GM19463 (cell line): ENCODE measurements around the gene RNF220.

Experiments used
- ATAC-seq: cut with Tn5 transposase; IDR thresholded peaks from one replicate; pipeline ENCODE4 v1.9.1; 2021; ENCODE audit warnings: mild to moderate bottlenecking, moderate library complexity; ENCODE audit not compliant: unreplicated experiment

Gene RNF220

DNA sequence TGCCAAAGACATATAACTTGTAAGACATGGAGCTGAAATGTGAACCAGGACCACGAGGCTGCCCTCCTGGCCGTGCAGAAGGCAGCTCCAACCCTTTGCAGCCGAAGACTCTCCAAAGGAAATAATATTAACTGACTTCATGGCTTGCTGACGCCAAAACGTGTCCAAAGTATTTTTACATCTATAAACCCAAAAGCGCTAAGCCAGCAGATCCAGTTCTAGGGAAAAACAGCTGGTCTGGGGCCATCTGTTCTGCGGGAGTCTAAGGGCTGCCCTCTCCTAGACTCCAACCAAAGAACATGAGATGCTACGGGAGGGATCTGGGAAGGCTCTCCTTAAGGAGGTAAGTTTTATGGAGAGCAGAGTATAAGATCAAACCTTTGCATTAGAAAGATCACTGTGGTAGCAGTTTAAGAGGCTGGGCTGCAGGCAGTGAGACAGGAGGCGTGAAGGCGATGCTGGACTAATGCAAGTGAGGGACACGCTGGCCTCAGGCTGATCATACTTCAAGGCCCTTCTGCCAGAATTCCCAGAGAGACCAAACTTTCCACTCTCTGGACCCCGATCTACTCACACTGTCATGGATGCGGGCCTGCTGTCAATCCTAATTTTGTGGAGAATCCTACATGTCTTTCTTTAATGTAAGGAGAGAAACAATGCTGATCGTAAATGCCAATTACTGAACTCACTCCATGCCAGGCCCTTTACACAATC, 268.1 kb downstream of the RNF220 start:
- no peak for ATAC-seq

DNA sequence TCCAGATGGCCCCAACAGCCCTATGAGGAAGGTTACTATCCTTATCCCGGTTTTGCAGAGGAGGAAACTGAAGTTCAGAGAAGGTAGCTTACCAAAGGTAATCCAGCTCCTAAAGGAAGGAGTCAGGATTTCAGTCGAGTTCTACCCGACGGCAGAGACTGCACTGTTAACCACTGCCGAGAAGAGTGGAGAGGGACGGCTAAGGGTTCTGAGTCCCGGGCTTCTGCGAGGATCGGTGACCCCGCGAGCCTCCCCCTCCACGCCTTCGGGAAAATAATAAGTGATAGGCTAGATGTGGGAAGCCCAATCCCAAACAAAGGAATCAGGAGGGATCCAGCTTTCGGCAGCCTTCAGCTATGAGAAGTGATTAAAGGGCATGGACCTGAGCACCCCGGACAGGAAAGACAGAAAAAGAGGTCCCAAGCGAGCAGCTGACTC, 268.6 kb downstream of the RNF220 start:
- no peak for ATAC-seq

DNA sequence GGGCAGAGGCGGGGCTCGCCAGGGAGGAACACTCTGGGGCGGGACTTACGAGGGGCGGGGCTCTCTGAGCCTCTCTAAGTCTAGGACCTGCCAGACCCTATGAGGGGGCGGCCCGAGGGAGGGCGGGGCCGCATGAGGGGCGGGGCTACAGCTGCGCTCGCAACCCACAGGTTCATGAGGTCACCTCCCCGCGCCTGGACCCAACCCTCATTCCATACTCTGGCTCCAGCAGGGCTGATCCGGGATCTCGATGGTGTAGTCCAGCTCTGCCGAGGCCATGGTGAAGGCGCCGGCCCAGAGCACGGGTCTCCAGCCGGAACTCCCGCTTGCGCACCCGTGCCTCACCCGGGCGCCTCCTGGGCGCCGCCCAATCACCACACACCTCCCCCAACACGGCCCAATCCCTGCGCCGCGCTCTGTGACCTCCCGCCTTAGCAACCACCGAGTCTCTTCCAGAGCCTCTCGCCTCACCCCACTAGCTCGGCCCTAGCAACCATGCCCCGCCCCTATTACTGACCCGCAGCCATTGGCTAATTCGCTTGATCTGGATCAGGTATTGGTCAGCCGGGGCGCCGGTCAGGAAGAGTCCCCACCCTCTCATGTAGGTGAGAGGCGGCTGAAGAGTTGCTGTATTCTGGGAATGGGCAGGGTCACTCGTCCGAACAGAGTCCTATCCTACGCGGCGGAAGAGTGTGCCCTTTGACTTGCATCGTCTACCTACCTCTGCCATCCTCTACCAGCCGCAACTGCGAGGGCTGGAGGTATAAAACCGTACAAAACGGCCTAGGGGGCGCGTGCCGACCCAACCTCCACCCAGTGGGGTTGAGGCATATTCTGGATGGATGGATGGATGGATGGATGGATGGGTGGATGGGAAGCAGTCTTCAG, 269.3 kb downstream of the RNF220 start, which contains the start of the genes ARMH1 and TMEM53:
Gene ARMH1 (plus strand): TSS at position 602 of the 888 bp plus-strand sequence. CDS start 14,984 bp downstream, outside the sequence.
Gene TMEM53 (minus strand): TSS at position 369 of the 888 bp plus-strand sequence. CDS start 90 bp downstream, at position 279.
- ATAC-seq: peak; percentile 83

DNA sequence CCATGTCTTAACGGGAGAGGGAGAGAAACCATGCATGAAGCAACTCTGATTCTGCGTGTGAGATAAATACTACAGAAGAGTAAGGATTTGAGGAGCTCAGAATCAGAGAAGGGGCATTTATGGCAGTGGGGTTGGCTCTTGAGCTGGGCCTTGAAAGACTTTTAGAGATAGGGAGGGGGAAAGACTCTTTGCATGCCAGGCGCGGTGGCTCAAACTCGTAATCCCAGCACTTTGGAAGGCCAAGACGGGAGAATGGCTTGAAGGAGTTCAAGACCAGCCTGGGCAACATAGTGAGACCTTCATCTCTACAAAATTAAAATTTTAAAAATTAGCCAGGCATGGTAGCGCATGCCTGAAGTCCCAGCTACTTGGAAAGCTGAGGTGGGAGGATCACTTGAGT, 270.1 kb downstream of the RNF220 start:
- ATAC-seq: no peak

DNA sequence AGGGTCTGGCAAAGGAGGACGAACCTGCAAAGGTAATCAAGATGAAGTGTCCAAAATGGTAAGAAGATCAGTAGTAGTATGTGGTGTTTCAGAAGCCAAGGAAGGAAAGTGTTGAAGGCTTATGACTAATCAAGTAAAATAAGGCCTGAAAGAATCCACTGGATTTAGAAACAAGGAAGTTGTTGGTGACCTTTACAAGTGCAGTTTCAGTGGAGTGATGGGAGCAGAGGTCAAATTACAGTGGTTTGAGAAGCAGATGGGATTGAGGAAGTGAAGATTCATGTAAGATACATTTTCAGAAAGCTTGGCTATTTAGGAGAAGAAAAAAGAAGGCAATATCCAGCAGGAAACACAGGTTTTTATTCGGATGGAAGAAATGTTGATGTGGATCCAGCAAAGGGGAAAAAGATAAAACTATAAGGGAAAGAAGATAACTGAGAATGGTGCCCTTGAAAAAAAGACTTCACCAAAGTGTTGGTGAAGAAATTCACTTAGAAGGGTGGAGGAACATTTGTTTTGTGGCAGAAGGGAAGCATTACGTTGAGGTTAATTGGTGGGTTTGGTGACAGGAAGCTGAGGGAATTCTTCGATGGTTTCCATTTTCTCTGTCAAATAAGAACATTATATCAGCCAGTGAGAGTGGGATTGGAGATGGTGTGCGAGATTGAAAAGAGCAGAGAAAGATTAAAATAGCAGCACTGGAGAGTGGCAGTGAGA, 271.6 kb downstream of the RNF220 start:
- ATAC-seq: no peak

DNA sequence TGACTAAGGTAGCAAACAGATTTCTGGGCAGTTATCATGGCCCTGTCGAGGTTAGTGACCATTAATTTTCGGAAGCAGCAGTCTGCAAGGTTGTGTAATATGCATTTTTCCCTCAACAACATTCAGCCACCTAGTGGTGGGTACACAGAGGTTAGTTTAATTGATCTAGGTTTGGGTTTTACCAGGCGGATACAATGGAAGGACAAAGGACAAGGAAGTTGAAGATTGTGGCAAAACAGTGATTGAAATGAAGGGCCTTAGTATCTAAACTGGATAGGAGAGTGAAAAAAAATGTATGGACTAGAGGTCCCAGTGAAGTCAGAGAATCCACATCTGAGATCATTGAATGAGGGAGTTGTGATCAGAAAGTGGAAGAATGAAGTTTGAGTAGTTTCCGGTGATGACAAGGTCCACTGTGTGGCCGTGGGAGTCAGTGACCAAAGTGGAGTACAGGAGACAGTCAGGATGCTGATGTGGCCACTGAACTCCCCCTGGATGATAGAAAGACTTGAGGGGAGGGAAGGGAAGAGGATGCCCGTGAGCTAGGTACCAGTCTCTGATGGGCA, 272.2 kb downstream of the RNF220 start:
- ATAC-seq: no peak

DNA sequence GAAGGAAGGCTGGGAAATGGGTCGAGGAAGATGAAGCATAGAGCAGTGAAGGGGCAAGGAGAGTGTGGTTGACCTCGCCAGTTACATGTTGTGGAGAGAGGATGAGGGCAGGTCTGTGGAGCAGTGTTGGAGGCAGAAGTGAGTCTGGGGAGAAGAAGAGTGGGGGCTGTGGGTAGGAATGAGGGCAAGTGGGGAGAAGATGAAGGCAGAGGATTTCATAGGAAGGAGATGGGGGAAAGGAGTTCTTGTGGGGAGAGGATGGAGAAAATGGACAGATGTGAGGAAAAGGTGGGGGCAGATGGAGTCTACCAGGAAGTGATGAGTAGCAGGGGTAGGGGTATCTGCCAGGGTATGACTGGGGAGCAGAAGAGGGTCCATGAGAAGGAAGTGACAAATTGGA, 273.1 kb downstream of the RNF220 start:
- no peak for ATAC-seq

DNA sequence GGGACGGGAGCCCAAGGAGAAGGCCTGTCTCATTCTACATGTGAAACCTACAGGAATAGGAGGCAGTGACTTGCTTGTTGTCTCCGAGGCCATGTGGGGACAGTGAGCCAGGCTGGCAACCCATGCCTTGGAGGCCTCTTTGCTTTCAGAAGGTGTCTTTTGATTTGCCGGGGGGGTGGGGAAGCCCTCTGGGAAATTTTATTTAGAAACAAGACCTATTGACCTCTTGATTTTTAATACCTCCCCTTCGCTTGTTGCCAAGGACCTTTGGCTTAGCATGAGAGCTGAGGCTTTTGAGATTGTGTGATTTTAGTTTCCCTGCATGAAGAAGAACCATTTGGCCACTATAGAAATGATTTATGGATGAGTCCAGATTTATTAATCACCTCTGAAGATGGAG, 273.6 kb downstream of the RNF220 start:
- ATAC-seq: no peak

DNA sequence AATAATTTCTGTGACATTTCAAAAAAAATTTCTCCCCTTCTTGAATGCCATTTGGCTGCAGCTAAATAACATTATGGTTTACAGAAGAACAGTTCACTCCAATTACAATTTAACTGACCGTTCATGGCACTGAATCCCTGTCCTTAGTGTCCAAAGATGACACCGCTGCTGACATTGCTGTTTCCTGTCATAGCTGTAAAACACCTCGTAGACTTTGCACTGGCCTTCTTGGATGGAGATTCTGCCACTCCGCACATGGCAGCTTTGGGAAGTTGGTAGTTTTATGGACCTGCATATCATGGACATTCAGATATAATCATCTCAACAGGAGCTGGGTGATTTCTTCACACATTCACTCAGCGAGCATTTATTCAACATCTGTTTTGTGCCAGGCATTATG, 274.4 kb downstream of the RNF220 start:
- no peak for ATAC-seq

DNA sequence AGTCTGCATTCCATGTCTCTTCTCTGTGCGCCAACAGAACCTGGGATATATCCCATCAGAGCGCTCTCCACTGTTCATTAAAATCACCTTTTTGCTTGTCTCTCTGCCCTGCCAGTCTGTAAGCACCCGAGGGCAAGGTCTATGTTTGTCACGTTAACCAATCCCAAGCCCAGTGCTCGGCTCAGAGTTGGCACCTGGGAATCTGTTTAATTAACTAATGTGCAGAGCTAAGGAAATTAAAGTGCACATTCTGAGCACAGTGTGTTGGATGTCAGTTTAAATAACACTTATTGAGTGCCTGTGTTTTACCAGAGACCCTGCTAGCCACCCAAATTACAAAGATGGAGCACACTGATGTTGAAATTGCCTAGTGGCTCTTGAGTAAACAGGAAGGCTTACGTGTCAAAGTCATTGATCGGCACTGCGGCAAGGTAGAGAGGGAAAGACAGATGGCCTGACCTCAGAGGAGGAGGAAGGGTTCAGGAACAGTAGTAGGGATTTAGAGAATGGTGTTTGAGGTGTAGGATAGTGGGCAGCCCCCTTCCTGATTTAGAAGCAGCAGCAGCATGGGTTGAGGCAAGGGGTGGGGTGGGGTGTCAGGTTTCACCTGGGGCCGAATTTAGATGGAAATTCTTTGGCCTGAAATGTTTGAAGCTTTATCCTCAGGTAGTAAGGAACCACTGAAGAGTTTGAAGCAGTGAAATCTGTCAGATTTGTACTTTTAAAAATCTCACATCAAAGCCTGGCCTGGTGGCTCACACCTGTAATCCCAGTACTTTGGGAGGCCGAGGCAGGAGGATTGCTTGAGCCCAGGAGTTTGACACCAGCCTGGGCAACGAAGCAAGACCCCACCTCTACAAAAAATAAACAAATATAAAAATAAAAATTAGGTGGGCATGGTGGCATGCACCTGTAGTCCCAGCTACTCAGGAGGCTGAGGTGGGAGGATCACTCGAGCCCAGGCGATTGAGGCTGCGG, 277.1 kb downstream of the RNF220 start:
- ATAC-seq: no peak

DNA sequence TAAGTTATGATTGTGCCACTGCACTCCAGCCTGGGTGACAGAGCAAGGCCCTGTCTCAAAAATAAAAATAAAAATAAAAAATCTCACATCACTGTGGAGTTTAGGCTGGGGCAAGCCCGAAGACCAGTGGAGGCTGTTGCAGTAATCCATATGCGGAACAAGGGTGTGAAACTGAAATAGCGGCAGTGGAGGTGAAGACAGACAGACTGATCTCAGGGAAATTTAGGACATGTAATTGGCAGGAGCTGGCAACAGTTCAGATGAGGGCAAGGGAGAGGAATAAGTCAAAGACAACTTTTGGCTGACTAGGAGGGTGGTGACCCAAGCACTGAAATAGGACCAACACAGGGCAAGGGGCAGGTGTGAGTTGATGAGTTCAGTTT, 277.8 kb downstream of the RNF220 start:
- no peak for ATAC-seq

DNA sequence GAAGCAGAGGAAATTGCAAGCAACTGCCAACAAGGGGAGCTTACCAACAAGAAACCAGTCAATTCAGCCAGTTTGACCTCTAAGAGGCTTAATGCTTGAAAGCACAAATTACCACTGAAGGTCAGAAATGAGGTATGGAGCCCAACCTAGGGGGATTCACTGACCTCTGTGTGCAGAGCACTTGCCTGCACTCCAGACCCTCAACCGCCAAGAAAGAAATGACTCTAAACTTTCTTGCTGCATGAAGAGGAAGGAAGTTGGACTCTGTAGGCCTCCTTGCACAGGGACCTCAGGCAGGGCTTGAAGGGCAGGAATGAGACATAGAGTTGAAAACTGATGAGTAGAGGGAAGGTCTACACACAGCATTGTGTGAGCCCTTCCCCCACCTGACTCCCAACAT, 279.5 kb downstream of the RNF220 start:
- peak; percentile 89 for ATAC-seq

DNA sequence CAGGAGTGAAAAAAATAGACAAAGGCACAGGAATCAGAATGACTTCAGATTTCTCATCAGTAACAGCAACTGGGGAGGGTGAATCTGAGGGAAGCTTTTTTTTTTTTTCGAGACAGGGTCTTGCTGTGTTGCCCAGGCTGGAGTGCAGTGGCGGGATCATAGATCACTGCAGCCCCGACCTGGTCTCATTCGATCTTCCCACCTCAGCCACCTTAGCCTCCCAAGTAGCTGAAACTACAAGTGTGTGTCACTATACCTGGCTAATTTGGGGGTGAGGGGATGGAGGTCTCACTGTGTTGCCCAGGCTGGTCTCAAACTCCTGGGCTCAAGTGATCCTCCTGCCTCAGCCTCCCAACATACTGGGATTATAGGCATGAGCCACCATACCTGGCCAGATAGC, 280.2 kb downstream of the RNF220 start:
- ATAC-seq: no peak

DNA sequence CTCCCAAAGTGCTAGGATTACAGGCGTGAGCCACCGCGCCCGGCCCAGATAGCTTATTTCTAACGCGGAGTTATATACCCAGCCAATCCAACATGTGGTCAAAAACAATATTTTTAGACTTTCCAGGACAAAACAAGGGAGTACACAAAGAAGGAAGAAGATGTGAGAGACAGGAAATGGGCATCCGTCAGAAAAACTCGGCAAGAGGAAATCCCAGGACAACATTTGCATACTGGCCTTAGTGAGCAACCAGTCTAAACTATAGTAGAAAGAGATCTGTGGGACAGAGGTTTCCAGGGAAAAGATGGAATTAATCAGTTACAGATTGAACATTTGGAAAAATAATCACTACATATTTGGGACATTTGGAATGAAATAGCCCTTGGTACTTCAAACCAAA, 280.8 kb downstream of the RNF220 start:
- no peak for ATAC-seq

DNA sequence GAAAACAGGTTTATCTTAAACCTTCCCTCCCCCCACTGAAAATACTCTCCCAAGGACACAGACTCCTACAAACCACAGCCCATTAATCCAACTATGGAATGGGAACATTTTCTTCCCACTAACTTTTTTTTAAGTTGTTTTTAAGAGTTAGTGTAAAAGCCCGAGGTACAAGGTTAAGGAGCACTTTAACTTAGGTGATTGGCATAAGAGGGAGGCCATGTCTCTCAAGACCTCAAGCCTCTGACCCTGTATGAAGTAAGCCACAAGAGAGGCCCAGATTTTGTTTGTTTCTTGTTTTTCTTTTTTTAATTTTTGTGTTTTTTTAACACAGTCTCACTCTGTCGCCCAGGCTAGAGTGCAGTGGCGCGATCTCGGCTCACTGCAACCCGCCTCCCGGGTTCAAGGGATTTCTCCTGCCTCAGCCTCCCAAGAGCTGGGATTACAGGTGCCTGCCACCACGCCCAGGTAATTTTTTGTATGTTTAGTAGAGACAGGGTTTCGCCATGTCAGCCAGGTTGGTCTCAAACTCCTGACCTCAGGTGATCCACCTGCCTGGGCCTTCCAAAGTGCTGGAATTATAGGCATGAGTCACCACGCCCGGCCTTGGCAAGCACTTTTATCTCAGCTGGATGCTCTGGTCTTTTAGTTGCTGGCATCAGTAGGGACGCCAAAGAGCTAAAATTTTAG, 283.8 kb downstream of the RNF220 start:
- ATAC-seq: no peak

DNA sequence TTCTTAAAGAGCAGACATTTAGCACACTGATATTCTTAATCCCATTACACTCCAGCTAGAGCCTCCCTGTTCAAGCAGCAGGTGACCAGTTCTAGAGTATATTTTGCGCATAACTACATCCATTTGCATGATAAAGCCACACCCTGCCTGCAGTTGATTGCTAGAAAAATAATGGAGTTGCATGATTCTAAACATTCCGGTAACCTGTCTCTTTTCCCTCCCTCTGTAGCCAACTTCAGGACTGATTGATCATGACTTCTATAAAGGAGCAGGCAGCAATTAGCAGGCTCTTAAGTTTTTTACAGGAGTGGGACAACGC, 284.4 kb downstream of the RNF220 start:
- no peak for ATAC-seq

DNA sequence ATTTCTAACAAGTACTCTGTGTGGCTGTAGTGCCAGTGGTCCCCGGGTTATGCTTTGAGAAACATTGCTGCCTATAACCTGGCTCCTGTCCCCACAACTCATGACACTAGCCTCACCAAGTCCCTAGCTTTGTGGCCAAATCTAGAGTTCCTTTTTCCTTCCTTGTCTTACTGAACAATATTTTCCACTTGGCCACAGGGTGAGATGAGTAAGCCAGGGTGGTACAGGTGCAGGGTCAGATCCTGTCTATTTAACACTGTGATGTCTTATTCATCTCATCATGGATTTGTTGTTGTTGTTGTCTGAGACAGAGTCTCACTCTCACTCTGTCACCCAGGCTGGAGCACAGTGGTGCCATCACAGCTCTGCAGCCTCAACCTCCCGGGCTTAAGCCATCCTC, 288.1 kb downstream of the RNF220 start:
- ATAC-seq: peak; percentile 52

DNA sequence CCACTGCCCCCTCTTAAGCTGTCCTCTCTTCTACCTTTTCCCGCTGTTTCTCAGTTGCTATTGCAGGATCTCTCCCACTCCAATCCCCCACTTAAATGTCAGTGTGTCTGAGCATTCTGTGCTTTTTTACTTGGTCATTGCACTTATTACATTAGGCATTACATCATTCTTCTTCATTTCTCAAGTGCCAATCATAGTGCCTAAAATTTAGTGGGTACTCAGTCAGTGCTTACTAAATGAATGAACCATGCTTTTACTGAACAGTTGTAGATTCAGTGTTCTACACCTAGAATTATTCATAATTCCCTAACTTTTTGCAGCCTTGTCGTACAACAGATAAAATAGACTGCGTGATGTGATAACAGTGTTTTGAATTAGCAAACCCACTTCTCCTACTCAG, 288.8 kb downstream of the RNF220 start:
- ATAC-seq: no peak

DNA sequence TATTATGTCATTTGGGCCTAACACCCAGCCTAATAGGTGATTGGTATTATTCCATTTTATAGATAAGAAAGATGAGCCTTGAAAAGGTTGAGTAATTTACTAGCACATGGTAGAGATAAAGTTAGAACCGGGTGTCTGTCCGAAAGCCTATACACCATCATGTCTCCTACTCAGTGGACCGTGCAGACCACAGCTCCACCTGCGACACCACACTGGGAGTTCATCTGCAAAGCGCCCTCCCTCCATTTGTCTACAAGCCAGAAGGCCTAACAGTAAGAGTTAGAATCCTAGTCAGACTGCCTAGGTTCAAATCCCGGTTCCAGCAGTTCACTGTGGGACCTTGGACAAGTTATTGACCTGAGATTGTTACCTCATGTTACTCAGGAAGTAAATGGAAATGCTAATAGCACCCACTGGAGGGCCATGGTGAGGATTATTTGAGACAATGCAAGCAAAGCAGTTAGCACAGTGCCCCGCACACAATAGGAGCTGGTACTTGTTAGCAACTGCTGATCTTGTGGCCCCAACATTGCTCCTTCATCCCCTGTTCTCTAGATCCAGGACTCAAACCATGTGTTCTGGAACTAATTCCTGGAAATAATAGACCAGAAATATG, 289.9 kb downstream of the RNF220 start:
- ATAC-seq: peak; percentile 46
